Measurements from ENCODE around the gene SPATA2L. TPM values are rescaled to one million over a fixed set of nuclear protein-coding genes. Genes with fewer than 3 reads are reported as not detected.

Gene SPATA2L
- total RNA-seq, 1 donor = 14.8 TPM

Other genes with a start within 250 kb of the SPATA2L start
- 78.4 and 97.4 TPM in 2 replicates for gene ANKRD11, start 211.1 kb downstream of the SPATA2L start, total RNA-seq
- 76.3 and 85.8 TPM in 2 replicates for gene SPG7, start 193.3 kb downstream of the SPATA2L start, total RNA-seq
- gene RPL13, start 141.0 kb downstream of the SPATA2L start, total RNA-seq = 2,112 and 2,440 TPM in 2 replicates
- gene CPNE7, start 125.9 kb downstream of the SPATA2L start, total RNA-seq = 7.2 and 21.8 TPM in 2 replicates
- gene DPEP1, start 88.1 kb downstream of the SPATA2L start, total RNA-seq = 0.29 and 0.36 TPM in 2 replicates
- 101 and 110 TPM in 2 replicates for gene CHMP1A, start 44.0 kb downstream of the SPATA2L start, total RNA-seq
- 3.2 and 3.3 TPM in 2 replicates for gene SPATA33, start 43.9 kb downstream of the SPATA2L start, total RNA-seq
- 24.8 and 37.6 TPM in 2 replicates for gene CDK10, start 15.0 kb downstream of the SPATA2L start, total RNA-seq
- 13.3 and 14.5 TPM in 2 replicates for gene VPS9D1, start 19.2 kb upstream of the SPATA2L start, total RNA-seq
- 11.5 and 12.3 TPM in 2 replicates for gene ZNF276, start 19.8 kb upstream of the SPATA2L start, total RNA-seq
- gene FANCA, start 114.9 kb upstream of the SPATA2L start, total RNA-seq = 4.0 and 8.3 TPM in 2 replicates
- gene SPIRE2, start 126.8 kb upstream of the SPATA2L start, total RNA-seq = 0.72 and 1.5 TPM in 2 replicates
- gene TCF25, start 171.9 kb upstream of the SPATA2L start, total RNA-seq = 225 and 230 TPM in 2 replicates
- 4.7 and 5.1 TPM in 2 replicates for gene MC1R, start 217.2 kb upstream of the SPATA2L start, total RNA-seq
- 166 and 239 TPM in 2 replicates for gene TUBB3, start 221.6 kb upstream of the SPATA2L start, total RNA-seq
- 48.6 and 48.9 TPM in 2 replicates for gene DEF8, start 247.1 kb upstream of the SPATA2L start, total RNA-seq